GM20000 (cell line): ENCODE measurements around the gene PRELID2.
"Not testable (repeated sequence)": the region's sequence is repeated elsewhere in the genome, so short reads cannot be mapped to it uniquely, and the experiment has no call there.

Experiments used
- DNase-seq: peaks from one replicate; pipeline ENCODE4 v3.0.0; 2012; ENCODE audit warnings: low spot score
- CTCF ChIP-seq: IDR thresholded peaks from 2 replicates; pipeline ENCODE4 v1.5.1; 2012; ENCODE audit warnings: mild to moderate bottlenecking, control low read depth; ENCODE audit errors: extremely low read depth, missing control alignments

PRELID2 gene

GRCh38 chr5:145852990-145853389 is 17.8 kb upstream of the PRELID2 start:
- DNase-seq: no peak
- no peak for TF ChIP-seq CTCF

GRCh38 chr5:145848854-145849253 is 13.7 kb upstream of the PRELID2 start:
- DNase-seq: no peak
- TF ChIP-seq CTCF: no peak

- no peak for DNase-seq
- TF ChIP-seq CTCF: no peak
Observed at GRCh38 chr5:145847499-145848497, 12.7 kb upstream of the PRELID2 start.

- TF ChIP-seq CTCF: no peak
Observed at GRCh38 chr5:145846081-145846480, 10.9 kb upstream of the PRELID2 start.

GRCh38 chr5:145841299-145841698 is 6.2 kb upstream of the PRELID2 start:
- no peak for TF ChIP-seq CTCF
- DNase-seq: no peak

More at GRCh38 chr5:145846081-145846480, 10.9 kb upstream of the PRELID2 start:
- no peak for DNase-seq

- no peak for DNase-seq
- TF ChIP-seq CTCF: no peak
Observed at GRCh38 chr5:145840458-145841132, 5.5 kb upstream of the PRELID2 start.

GRCh38 chr5:145838276-145838675 is 3.1 kb upstream of the PRELID2 start:
- no peak for DNase-seq
- TF ChIP-seq CTCF: no peak

GRCh38 chr5:145836241-145836640 is 1.1 kb upstream of the PRELID2 start:
- DNase-seq: not testable (repeated sequence)
